HUDEP-2 (cell line): Measurements from ENCODE around the gene SLCO3A1.
"Not testable (repeated sequence)": the region's sequence is repeated elsewhere in the genome, so short reads cannot be mapped to it uniquely, and the experiment has no call there.

Source experiments
- DNase-seq, 76 experiments: peaks; one replicate each; lab custom pipeline; 2025; ENCODE audit not compliant: unreplicated experiment in 76 of 76; lab: John Stamatoyannopoulos, UW

SLCO3A1 gene

DNA sequence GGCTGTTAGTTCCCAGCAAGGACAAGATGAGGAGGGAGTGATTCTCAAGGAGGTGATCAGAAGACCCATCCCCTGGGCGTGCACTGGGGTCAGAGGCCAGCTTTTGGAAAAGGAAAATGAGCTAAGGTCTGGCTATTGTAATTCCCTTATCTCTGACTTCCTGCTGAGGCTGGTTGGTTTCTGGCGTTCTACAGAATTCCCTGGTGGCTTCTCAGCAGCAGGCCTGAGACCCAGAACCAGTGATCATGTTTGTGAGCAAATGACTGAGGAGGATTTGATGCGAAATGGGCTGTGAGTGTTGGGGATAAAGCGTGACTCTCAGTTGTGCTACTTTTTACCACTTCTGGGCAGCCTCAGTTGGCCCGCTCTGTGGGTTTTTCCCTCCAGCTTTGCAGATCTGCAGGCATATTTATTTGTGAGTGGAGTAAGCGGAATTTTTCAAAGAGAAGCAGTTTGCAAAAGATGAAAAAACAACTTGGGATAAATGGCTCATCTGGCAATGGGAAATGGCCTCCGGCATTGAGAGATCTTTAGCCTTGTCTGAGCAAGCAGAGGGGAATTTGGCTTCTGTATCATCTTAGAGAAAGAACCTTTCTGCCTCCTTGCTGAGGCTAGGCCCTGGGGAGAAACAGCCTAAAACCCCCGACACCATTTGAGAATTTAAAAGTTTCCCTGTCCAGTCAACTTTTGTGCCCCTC, 102.7 kb downstream of the SLCO3A1 start:
- DNase-seq = no peak

GRCh38 chr15:91961357-91961756, 107.8 kb downstream of the SLCO3A1 start:
- no peak for DNase-seq

DNA sequence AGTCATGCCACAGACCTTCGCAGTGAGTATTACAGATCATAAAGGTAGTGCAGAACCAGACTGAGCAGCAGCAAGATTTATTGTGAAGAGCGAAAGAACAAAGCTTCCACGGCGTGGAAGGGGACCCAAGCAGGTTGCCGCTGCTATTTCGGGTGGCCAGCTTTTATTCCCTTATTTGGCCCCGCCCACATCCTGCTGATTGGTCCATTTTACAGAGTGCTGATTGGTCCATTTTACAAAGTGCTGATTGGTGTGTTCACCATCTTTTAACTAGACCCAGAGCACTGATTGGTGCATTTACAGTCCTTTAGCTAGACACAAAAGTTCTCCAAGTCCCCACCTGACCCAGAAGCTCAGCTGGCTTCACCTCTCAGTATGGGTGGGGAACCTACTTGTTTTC, 110.2 kb downstream of the SLCO3A1 start:
- not testable (repeated sequence) for DNase-seq

DNA sequence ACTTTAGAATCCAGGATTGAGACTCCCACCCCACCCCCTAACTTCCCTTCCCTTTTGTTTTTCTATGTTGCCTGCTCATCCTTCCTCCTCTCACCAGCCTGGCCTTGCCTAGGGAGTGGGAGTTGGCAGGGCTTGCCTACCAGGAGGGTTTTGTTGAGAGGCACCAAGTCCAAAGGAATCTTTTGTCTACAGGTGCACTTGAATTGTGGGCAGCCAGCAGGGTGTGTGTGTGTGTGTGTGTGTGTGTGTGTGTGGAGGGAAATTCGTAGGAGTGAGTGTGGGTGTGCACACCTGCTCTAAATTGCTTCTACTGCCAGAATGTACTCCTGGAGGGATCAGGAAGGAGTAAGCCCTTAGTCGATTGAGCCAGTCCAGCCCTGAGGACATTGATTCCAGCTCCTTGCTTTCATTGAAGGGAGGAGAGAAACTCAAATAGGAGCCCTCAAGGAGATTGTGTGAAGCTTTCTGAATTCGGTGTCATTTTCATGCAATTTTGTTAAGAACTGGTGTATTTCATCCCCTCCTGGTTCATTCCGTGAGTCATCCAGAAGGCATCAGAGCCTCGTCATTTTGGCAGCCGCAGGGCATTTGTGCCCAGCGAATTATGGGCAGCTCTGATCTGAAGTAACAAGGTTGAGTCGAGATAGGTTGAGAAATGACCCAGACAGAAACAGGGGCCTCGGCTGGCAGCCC, 112.1 kb downstream of the SLCO3A1 start:
- no peak for DNase-seq

- no peak for DNase-seq
These were observed 112.7 kb downstream of the SLCO3A1 start for GRCh38 chr15:91966194-91966552.

DNA sequence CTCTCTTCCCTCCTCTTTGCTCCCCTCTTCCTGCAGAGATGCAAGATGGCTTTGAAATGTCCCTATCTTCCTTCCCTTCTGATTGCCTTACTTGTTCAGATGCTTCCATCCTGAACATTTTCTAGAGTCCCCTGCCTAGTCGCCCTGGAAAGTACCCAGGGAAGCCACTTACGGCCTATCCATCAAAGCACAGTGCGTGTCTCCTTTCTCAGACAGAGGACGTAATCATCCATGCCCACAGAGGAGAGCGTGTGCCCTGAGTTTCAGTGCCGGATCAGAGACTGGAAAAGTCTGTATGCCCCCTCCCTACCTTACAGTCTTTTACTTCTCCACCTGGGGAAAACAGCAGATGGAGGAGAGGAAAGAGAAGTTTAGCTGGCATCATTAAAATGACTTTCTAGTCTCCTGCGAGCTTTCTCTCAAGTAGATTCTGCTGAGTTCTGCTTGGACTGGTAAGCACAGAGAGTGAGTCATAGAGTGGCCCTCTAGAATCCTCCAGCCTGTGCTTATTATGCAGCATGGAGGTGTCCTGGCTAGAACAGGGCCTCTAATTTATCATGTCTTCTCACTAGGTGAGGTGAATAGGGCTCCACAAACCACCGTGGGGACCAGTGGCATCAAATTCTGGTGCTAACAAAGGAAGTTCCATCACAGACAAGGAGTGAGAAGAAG, 114.6 kb downstream of the SLCO3A1 start:
- no peak for DNase-seq

DNA sequence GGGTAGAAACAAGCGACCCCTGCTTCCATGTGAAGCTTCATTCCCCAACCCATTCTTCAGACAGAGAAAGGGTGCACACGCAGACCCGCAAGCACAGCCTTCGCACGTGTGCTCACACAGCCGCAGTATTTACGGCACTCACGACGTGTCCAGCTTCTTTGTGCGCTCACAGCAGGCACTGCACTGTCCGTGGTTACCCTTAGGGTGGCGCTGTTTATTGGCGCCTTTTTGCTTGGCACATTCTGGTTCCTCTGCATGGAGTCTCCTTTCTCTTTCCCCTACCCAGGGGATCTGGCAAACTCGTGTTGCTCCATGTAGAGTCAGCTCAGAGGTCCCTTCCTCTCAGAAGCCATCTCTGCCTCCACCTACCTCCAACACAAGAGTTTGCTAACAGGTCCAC, 115.1 kb downstream of the SLCO3A1 start:
- DNase-seq = no peak

DNA sequence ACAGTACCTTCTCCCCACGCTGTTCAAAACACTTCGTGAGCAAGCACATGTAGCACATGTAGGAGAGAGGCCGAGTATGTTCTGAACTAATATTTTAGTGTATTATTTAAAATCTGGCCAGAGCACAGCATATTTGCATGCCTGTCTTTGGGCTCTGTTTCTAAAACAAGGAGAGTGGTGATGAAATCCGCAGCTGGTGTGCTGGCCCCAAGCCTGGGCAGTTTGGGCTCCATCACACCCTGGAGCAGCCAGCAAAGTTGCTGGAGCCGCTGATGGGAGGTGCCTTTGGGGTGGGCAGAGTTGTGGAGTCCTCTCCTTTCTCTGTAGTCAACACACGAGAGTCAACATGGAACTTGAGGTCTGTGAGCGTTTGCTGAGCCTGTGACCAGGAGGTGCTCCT, 116.6 kb downstream of the SLCO3A1 start:
- no peak for DNase-seq

DNA sequence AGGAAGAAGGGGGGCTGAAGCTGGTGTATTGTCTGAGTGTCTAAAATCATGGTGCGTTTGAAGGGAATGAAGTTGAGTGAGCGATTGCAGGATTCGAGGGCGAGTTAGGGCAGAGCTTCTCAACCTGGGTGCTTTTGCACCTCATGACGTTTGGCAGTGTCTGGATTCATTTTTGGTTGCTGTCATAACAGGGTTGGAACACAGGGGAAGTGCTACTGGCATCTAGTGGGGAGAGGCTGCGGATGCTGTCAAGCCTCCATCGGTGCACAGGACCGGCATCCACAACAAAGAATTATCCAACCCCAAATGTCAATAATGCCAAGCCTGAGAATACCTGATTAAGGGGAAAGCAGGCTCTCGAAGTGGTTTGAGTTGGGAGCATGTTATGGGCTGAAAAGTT, 120.0 kb downstream of the SLCO3A1 start:
- no peak for DNase-seq

DNA sequence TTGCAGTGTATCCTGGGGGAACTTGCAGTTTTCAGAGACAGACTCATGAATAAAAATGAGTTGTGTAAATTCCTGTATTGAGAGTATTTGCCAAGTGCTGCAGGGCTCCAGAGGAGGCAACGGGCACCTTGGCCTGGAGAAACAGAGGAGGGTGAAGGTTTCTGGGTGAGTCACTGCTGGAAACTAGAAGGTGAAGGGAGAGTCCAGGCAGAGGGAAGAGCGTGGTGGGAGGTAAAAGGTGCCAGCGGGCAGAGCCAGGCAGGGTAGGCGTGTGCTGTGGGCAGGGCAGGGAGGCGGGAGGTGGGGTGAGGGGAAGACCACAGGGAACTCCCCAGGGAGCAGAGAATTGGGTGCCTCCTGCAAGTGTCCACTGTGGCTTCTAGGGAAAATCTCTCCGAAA, 120.8 kb downstream of the SLCO3A1 start:
- no peak for DNase-seq

DNA sequence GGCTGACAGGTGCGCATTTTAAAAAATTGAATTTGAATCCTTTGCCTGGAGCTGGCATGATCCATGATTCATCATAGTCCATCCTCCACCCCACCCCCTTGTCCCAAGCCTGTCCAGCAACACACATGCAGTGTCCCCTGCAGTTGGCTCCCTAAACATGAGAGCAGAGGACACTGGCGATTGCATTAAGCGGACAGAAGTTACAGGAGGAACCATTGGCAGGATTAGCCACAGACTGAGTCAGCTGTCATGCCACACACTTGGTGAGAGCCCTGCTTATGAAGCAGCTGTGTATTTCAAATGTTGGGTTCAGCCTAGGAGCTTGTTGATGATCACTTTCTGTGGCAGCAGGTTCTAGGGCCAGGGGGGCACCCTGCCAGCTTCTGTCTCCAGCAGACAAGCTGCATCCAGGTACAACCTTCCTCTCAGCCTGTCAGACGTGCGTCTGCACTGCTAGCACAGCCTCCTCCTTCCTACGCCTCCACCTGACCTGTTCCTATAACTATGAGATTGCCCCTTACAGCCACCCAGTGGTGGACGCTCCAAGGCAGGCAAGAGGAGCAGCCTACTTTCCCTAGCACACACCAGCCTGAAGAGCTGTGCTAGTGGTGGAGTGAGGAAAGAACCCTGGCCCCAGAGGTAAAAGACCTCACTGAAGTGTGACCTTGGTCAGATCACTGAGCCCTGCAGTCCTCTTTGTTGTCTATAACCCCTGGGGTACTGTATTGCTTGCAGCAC, 121.9 kb downstream of the SLCO3A1 start:
- no peak for DNase-seq

DNA sequence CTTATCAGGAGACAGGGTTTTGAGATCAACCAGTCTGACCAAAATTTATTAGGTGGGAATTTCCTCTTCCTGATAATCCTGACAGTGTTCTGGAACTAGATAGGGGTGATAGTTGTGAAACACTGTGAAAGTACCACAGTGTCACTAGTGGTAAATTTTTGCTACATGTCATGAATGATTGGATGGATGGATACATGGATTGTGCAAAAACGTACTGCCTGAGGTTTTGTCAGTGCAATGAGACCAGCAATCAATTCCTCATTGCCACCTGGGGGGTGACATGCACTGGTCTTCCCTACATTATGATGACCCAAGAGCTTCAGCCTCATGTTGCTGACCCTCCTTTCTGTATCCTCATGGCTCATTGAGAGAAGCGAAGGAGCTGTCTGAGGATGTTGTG, 123.5 kb downstream of the SLCO3A1 start:
- DNase-seq = no peak

DNA sequence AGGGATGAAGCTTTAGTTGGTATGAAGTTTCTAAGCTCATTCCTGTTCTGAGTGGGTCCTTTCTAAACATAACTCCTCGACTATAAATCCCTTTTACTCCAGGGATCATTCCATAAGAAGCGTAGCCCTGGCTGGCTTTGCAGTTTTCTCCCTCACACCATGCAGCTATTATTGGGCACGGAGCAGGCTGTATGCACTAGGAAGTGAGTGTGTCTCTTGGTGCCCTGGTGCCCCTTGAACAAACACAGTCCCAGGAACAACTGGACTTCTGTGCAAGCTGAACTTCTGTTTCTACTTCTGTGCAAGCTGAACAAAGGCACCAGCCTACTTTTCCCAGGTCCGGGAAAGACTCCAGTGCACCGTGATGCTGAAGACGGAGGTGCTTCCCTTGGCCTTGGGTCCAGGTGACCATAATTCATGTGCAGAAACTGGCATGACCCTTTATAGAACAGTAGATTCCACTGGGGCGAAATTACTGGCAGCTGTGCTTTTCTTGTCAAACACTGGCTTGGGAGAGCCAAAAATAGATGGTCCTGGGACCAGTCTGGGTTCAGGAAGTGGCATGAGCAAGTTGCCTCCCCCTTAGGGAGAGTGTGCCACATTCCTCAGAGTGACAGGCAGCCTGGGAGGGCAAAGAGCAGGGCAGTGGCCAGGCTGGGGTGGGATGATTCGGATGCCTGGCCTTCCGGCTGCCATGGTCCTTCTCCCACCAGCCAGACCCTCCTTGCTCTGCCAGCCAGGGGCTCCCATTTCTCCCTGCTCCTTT, 127.2 kb downstream of the SLCO3A1 start:
- DNase-seq = no peak

DNA sequence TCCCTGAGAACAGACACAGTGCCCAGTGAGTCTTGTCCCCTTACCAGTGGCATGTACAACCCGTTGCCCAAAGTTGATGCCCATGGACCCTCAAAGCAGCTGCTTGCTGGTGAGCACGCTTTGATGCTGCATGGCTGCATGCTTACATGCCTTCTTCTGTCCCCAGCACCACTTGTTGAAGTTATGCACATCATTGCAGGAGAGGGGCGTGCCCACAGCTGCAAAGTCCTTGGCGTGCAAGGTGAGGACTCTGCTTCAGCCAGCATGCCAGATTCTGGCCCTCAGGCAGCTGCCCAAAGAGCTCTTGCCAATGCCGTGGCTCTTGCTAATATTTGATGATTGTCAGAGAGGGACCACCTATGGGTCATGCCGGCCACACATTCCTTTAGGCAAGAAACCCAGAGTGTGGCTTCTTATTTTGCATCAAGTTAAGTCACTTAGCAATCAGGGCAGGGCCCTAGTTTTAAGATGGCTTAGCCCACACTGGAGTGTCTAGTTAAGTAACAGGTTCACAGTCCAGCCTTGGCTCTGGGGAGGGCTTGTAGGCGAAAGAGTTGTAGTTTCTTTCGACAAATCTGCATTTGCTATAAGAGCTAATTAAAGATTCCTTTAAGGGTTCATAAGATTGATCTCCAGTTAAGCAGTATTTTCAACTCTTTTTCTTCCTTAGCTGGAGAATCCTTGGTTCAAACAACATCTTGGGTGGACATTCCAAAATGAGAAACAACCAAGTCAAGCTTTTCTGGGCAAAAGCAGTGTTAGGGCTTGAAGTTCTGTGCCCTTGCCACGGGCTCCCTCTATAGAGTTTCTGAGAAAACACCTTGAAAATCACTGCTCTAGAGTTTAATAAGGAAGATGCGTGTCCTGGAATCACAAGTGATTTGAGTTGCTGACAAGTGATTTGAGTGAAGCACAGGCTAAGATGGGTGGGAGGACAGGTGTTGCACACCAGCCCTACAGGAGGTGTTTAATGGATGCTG, 128.6 kb downstream of the SLCO3A1 start:
- DNase-seq = no peak

DNA sequence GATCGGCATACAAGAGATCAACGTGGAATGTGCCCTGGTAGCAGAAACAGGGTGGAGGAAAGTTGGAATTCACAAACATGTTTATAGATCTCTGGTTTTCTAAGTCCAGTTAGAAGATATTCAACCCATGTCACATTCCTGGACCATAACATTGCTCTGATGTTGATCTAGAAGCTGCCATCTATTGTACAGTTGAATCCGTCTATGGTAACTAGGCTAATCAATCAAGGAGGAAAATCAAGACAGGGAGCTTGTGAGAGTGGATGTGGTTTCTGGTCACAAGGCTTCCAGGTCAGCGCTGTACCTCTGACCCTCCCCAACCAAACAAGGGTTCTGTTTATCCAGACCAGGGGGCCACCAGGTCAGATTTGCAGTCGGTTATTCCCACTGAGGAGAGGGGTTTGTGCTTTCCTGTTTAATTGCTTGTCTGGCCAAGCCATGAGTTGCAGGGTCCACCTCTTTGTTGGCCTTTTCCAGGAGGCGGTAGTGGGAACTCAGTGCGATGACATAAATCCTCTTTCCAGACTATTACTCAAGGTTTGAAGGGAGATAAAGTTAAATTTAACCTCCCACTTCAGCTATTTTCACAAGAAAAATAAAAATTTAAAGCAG, 130.3 kb downstream of the SLCO3A1 start:
- DNase-seq = no peak

DNA sequence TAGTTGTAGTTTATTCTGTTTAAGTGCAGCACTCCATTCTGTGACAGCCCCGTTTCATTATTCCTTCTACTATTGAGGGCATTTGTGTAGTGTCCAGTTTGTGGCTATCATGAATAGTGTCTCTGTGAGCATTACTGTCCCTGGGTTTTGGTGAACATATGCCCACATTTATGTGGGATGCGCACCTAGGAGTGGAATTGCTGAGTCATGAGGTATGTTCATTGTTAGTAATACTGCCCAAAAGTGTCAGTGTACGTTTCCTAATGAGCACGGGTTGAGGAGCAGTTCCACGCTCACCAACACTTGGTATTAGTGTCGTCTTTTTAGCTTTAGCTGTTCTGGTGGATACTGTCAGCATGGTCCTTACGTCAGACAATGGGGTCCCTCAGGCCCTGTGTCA, 131.8 kb downstream of the SLCO3A1 start:
- no peak for DNase-seq

DNA sequence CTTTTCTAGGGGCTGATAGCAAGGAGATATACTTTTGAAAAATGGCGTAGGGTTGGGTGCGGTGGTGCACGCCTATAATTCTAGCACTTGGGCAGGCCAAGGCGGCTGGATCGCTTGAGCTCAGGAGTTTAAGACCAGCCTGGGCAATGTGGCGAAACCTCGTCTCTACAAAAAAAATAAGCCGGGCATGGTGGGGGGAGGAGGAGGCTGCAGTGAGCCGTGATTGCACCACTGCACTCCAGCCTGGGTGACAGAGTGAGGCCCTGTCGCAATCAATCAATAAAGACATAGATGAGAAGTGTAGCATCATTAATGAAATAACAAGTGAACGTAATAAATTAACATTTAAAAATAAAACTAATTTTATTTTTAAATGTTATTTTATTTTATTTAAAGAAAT, 134.6 kb downstream of the SLCO3A1 start:
- DNase-seq = no peak

GRCh38 chr15:91988655-91989054, 135.1 kb downstream of the SLCO3A1 start:
- no peak for DNase-seq

- no peak for DNase-seq
These were observed 136.3 kb downstream of the SLCO3A1 start for GRCh38 chr15:91989821-91990220.
